Mucosa of stomach (tissue), 1 donor: Measurements from ENCODE around the gene TC2N.

Experiments used
- H3K27me3 ChIP-seq: one replicate; pipeline ENCODE4 v1.7.0; 2013; ENCODE audit warnings: mild to moderate bottlenecking, low read length; ENCODE audit not compliant: control insufficient read depth, insufficient read depth
- H3K36me3 ChIP-seq: one replicate; pipeline ENCODE4 v1.7.0; 2013; ENCODE audit warnings: low read length; ENCODE audit not compliant: control insufficient read depth, insufficient read depth
- H3K4me1 ChIP-seq: one replicate; pipeline ENCODE4 v1.7.0; 2013; ENCODE audit warnings: mild to moderate bottlenecking, low read length; ENCODE audit not compliant: control insufficient read depth, insufficient read depth
- H3K4me3 ChIP-seq: one replicate; pipeline ENCODE4 v1.7.0; 2013; ENCODE audit warnings: low read length
- H3K9ac ChIP-seq: one replicate; pipeline ENCODE4 v1.7.0; 2013; ENCODE audit warnings: mild to moderate bottlenecking, low read length, moderate library complexity
- H3K9me3 ChIP-seq: one replicate; pipeline ENCODE4 v1.7.0; 2013; ENCODE audit warnings: mild to moderate bottlenecking, low read length, moderate library complexity; ENCODE audit not compliant: control insufficient read depth
- donor health status: Pancreatic carcinoma.

TC2N gene

DNA sequence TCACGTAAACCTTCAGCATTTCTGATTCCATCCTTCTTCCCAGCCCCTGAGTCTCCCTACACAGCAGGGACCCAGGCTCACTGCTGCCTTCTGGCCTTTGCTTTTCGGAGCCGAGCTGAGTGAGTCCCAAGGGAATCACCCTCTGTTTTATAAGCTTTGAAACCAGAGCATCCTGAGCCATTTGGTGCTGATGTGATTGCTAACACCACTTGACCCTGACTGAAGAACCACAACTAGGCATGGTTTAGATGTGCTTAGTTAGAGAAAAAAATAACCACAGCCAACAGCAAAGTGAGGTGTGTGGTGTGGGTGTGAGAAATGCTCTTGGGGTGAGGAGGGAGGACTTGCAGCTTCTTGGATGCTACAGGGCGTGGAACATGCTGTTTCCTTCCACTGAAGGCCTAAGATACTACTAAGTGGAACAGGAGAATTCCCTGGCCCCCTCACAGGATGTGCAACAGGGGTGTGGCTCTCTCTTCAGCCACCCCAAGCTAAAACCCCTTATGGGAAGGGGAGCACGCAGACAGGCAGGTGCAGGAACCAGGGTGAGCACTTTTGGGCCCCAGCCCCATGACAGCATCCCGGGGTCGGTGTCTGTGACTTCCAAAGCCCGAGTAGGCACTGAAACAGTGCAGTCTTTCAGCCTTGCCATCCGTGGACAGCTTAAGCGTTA lies at the start of gene TC2N:
TSS of gene TC2N (minus strand) at position 221 of the 673 bp plus-strand sequence. CDS start 53,767 bp downstream, outside the sequence.
- Histone ChIP-seq H3K4me1 (peaks cover 27% of the 10 kb centered on the region), H3K9ac (no peak within 1 kb of the TSS), H3K36me3 (no peaks in the 10 kb centered on the region), H3K9me3 (no peaks in the 10 kb centered on the region), H3K27me3 (no peaks in the 10 kb centered on the region), H3K4me3 (no peak within 1 kb of the TSS)

DNA sequence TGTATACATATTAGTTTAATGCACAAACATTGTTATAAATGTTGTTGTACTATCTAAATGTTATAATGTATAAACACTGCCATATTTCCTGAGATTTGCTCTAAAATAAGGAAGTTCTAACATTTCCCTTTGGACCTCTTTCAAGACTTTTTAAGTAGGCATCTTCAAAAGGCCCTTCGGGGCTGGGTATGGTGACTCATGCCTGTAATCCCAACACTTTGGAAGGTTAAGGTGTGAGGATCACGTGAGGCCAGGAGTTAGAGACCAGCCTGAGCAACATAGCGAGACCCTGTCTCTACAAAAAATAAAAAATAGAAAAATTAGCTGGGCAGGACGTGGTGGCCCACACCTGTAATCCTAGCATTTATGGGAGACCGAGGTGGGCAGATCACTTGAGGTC lies 44.7 kb upstream of the TC2N start:
- H3K9me3 ChIP-seq: no peaks in the 10 kb centered on the region
- no peaks in the 10 kb centered on the region for H3K36me3 ChIP-seq
- H3K4me3 ChIP-seq: no peak overlapping the region

DNA sequence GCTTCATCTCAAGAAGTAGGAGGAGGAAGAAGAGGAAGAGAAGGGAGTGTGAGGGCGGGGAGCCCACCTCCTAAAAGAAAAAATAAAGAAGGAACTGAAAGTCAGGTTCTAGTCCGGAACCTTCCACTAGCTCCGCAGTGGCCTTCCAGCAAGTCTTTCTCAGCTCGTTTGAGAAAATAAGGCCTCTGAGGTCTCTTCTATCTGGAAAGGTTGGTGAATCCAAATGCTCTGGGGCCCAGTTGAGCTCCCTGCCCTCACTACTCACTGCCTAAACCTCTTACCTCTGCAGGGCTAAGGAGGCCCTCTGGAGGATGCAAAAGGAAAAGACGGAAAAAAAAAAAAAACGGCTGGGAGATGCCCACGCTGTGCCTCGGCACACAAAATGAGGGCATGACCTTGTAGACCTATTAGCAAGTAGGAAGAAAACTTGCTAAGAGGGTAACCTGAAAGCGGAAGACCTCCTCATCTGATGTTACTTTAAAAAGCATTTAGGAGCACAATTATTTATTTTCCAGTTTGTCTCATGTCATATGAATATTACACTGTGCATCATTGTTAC lies 44.2 kb upstream of the TC2N start:
- Histone ChIP-seq H3K27me3 (no peaks in the 10 kb centered on the region), H3K4me1 (peaks cover 14% of the 10 kb centered on the region), H3K9me3 (no peaks in the 10 kb centered on the region), H3K4me3 (no peak overlapping the region), H3K9ac (no peak overlapping the region), H3K36me3 (no peaks in the 10 kb centered on the region)

More for the DNA sequence above, 44.7 kb upstream of the TC2N start:
- no peaks in the 10 kb centered on the region for H3K27me3 ChIP-seq
- no peak overlapping the region for H3K9ac ChIP-seq
- H3K4me1 ChIP-seq: peaks cover 10% of the 10 kb centered on the region

DNA sequence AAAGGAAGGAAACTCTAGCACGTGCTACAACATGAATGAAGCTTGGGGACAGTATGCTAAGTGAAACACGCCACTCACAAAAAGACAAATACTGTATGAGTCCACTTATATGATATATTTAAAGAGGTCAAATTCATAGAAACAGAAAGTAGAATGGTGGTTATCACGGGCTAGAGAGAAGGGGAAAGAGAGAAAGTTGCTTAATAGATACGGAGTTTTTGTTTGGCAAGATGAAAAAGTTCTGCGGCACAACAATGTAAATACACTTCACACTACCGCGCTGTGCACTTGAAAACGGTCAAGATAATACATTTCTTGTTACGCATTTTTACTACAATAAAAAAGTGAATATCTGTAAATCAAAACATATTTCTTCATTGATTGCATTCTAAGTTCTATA lies 42.9 kb upstream of the TC2N start:
- Histone ChIP-seq H3K36me3 (no peaks in the 10 kb centered on the region), H3K27me3 (no peaks in the 10 kb centered on the region), H3K4me3 (no peak overlapping the region), H3K9ac (no peak overlapping the region), H3K4me1 (peaks cover 23% of the 10 kb centered on the region), H3K9me3 (no peaks in the 10 kb centered on the region)

DNA sequence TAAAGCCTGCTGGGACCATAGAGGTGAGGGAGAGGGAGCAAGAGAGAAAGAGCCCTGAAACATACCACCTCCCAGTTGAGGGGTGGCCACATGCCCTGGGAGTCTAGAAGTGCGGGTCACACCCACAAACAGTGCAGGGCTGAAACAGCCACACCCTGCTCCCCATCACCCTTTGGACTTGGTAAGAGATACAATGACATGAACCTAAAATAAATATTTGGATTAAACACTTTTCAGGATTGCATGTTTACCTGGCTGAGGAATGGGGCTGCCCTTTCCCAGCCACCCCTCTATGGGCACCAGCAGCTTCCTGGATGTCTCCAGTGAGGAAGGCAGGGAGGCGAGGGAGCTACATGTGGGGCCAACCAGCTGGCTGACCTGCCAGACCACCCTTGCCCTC lies 39.0 kb upstream of the TC2N start:
- Histone ChIP-seq H3K27me3 (no peaks in the 10 kb centered on the region), H3K4me3 (no peak overlapping the region), H3K4me1 (peaks cover 28% of the 10 kb centered on the region), H3K9ac (no peak overlapping the region), H3K9me3 (no peaks in the 10 kb centered on the region), H3K36me3 (no peaks in the 10 kb centered on the region)

DNA sequence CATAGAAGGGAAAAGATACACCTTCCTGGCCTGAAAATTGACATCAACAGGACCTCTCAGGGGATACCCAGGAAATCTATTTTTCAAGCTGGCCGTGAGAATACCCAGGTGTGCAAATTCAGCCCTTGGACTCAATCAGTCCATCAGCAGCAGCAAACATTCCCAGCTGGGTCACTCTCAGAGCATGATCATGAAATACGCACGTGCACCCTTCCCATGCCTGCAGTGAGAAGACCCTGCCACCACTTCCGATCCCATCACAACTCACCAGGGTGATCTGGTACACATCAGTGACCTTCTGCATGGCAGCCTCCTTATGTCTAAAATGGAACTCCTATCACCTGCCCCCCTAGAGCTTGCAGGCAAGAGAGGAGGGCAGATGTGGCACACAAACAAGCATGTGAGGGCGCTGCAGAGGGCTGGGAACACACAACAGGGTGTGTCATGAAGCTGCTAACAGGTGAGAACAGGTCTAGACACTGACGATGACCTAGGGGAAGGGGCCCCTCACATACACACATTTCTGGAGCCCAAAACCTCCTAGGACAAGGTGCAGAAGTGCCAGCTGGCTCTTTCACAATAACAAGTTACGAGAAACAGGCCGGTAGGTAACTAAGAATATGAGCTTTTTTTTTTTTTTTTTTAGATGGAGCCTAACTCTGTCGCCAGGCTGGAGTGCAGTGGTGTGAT lies 37.8 kb upstream of the TC2N start:
- Histone ChIP-seq H3K36me3 (no peaks in the 10 kb centered on the region), H3K27me3 (no peaks in the 10 kb centered on the region), H3K4me1 (peaks cover 24% of the 10 kb centered on the region), H3K9ac (no peak overlapping the region), H3K4me3 (no peak overlapping the region), H3K9me3 (no peaks in the 10 kb centered on the region)

DNA sequence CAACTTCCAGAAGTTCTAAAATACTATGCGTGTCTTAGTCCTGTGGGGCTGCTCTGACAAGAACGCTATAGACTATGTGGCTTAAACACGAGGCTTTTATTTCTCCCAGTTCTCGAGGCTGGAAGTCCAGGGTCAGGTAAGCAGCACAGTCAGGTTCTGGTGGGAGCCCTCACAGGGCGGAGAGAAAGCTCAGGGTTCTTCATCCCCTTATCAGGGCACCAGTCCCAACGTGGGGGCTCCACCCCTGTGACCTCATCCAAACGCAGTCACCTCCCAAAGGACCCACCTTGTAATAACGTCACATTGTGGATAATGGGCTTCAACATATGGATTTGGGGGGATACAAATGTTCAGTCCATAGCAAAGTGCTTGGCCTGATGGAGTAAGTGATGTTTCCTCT lies 37.1 kb upstream of the TC2N start:
- Histone ChIP-seq H3K9me3 (no peaks in the 10 kb centered on the region), H3K4me1 (peaks cover 24% of the 10 kb centered on the region), H3K9ac (no peak overlapping the region), H3K4me3 (no peak overlapping the region), H3K27me3 (no peaks in the 10 kb centered on the region), H3K36me3 (no peaks in the 10 kb centered on the region)

DNA sequence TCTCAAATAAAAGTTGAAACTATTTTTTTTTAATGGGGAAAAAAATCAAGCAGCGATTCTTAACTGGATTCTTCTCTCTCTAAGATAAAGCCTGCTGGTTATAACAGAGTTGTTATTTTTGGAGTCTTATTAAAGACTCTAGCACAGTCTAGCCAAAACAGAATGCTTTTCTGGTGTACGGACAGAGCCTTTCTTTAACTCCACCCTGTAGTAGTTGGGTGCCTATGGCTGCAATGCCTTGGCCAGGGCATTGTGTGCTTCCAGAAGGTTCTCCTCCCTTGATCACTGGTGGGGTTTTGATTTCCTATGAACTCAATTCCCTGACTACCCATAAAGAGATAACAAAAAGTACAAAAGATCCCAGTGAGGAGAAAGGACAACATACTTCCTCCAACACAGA lies 35.7 kb upstream of the TC2N start:
- H3K4me1 ChIP-seq: peaks cover 30% of the 10 kb centered on the region
- H3K27me3 ChIP-seq: no peaks in the 10 kb centered on the region
- H3K4me3 ChIP-seq: no peak overlapping the region
- H3K9ac ChIP-seq: no peak overlapping the region
- H3K36me3 ChIP-seq: no peaks in the 10 kb centered on the region
- H3K9me3 ChIP-seq: no peaks in the 10 kb centered on the region

DNA sequence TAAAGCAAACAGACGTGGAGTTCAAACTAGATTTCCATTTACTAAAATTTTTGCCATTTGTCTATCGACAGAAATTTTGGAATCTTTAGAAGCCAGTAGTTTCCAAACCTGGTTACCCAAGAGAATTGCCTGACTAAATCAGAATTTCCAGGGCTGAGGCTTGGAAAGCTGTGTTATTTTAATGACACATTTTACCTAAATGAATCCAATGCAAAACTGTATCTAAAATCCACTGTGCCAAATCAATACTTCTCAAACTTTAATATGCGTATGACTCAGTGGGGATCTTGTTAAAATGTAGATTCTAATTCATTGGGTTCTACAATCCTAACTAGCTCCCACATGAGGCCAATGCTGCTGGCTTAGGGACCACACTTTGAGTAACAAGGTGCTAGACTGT lies 35.0 kb upstream of the TC2N start:
- Histone ChIP-seq H3K9me3 (no peaks in the 10 kb centered on the region), H3K4me3 (no peak overlapping the region), H3K27me3 (no peaks in the 10 kb centered on the region), H3K4me1 (peaks cover 35% of the 10 kb centered on the region), H3K9ac (no peak overlapping the region), H3K36me3 (no peaks in the 10 kb centered on the region)

DNA sequence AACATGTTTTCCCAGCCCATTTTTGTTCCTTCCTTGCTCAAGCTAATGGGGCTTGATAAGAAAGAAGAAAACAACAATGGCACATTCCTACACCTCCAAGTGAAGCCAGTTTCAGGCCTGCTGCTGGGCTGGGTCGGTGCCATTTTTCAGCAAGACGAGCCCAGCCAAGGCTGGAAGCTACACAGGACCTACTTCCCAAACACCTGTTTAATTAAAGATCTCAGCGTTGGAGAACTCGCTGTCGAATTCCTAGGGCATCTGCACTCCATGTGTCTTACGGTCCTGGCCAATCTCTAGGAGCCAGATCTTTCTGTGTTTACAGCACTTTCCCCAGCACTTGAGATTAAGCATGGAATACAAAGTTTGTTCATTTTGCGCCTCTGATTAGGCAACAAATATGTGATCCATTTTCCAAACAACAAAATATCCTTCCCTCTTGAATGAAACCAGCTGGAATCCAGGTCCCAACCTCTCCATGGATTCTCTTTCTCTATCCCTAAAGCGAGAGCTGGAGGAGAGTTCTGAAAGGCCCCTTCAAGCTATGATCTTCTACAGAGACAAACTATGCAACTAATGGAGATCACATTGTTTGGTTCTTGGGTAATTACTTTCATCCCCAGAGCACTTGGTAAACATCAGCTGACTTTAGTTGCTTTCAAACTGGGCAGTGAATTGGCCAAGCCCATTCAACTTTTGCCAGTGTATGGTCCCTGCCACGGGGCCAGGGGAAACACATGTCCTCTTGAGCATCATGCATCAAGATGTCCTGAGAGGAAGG lies 34.3 kb upstream of the TC2N start:
- Histone ChIP-seq H3K4me3 (no peak overlapping the region), H3K9me3 (no peaks in the 10 kb centered on the region), H3K36me3 (no peaks in the 10 kb centered on the region), H3K4me1 (peaks cover 37% of the 10 kb centered on the region), H3K27me3 (no peaks in the 10 kb centered on the region), H3K9ac (no peak overlapping the region)

DNA sequence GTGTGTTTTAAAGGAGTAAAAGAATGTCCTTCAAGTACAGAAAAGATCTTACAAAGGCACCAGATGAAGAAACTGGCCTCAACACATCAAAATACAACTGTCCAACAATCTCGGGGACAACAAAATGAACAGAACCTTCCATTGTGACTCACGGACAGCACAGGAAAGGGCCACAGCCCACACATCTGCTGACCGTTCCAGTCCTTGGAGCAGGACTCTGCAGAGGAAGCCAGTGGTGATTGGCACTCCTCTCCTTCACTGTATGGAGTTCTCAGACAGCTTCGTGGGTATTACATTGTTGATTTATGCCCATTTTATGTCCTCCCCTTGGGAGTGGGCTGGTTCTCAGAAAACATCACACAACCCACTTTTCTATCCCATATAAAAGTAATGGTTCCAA lies 32.5 kb upstream of the TC2N start:
- no peak overlapping the region for H3K9ac ChIP-seq
- H3K36me3 ChIP-seq: no peaks in the 10 kb centered on the region
- H3K4me3 ChIP-seq: no peak overlapping the region
- peaks cover 25% of the 10 kb centered on the region for H3K4me1 ChIP-seq
- H3K9me3 ChIP-seq: no peaks in the 10 kb centered on the region
- H3K27me3 ChIP-seq: no peaks in the 10 kb centered on the region

DNA sequence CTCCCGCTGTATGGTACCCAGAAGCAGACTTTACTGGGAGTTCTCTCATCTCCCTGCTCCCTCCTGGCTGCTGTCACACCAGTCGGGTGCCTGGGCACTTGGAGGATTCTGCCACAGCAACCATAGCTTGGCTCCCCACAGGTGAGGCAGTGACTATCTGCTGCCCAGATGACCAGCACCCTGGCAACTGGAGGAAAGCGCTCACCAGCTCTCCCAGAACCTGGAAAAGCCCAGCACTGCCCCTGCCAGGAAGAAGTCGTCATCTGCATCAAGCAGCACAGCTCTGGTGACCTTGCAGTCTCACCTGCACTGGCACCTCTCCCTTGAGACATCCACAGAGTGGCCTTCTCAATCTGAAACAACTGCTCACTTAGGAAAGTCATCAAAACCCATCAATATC lies 31.9 kb upstream of the TC2N start:
- Histone ChIP-seq H3K9ac (no peak overlapping the region), H3K4me1 (peaks cover 19% of the 10 kb centered on the region), H3K4me3 (no peak overlapping the region), H3K9me3 (no peaks in the 10 kb centered on the region), H3K27me3 (no peaks in the 10 kb centered on the region), H3K36me3 (no peaks in the 10 kb centered on the region)
